Choroid plexus epithelial cell (primary cell): ENCODE results near the gene ANKRD10.
"Not testable (repeated sequence)": the region's sequence is repeated elsewhere in the genome, so short reads cannot be mapped to it uniquely, and the experiment has no call there.

ENCODE experiments used
- DNase-seq: peaks from one replicate; pipeline ENCODE4 v3.0.0-alpha.2; 2010; ENCODE audit warnings: low read depth
- H3K4me3 ChIP-seq: 2 replicates; pipeline ENCODE4 v1.5.1; 2011; ENCODE audit warnings: low read depth, mild to moderate bottlenecking, control low read depth, low read length, moderate library complexity
- TF ChIP-seq, protein P1 (sequence below): conservative IDR thresholded peaks from 2 replicates; pipeline ENCODE4 v1.5.1; 2011; ENCODE audit warnings: low read depth, mild to moderate bottlenecking, control low read depth, inconsistent platforms, low read length, moderate library complexity

The ANKRD10 gene

DNA sequence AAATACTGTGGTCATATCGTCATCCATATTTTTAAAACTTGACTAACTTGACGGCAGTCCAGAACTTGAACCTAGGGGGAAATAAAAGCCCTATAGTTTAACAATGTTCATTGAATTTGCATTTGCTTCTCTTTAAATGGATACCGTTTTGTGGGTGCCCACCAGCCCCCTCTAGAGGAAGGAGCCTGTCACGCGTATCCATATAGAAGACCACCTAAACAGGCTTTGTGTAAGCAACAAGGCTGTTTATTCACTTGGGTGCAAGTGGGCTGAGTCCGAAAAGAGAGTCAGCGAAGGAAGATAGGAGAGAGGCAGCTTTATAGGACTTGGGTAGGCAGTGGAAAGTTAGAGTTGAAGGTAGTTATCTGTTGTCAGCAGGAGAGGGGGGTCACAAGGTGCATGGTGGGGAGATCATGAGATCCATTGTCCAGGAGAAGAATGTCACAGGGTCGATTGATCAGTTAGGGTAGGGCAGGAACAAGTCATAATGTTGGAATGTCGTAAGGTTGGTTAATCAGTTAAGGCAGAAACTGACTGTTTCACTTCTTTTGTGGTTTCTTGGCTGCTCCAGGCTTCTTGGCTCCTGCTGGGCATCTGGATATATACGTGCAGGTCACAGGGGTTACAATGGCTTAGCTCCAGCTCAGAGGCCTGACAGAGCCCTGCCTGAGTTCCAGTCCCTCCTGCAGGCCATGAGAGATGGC, 42.5 kb upstream of the ANKRD10 start:
- peak; percentile 37 for DNase-seq
- TF ChIP-seq, protein P1, sequence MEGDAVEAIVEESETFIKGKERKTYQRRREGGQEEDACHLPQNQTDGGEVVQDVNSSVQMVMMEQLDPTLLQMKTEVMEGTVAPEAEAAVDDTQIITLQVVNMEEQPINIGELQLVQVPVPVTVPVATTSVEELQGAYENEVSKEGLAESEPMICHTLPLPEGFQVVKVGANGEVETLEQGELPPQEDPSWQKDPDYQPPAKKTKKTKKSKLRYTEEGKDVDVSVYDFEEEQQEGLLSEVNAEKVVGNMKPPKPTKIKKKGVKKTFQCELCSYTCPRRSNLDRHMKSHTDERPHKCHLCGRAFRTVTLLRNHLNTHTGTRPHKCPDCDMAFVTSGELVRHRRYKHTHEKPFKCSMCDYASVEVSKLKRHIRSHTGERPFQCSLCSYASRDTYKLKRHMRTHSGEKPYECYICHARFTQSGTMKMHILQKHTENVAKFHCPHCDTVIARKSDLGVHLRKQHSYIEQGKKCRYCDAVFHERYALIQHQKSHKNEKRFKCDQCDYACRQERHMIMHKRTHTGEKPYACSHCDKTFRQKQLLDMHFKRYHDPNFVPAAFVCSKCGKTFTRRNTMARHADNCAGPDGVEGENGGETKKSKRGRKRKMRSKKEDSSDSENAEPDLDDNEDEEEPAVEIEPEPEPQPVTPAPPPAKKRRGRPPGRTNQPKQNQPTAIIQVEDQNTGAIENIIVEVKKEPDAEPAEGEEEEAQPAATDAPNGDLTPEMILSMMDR: peak; percentile 37
- no peak overlapping the region for H3K4me3 ChIP-seq

DNA sequence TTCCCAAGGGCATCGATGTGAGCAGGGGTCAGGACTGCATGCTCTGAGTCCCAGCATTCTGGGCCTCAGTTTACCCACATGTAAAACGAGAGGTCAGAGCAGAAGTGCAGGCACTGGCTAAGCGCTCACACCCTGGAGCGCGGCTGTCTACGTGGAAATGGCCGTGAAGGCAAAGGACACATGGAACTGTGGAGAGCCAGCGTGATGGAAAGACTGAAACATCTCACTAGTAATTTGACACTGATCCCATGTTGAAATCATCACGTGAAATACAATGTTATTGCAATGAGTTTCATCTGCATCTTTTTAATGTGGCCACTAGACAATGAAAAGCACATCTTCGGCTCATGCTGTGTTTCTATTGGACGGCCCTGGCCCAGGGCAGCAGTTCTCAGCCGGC, 41.3 kb upstream of the ANKRD10 start:
- H3K4me3 ChIP-seq: not testable (repeated sequence)
- peak; percentile 47 for DNase-seq

DNA sequence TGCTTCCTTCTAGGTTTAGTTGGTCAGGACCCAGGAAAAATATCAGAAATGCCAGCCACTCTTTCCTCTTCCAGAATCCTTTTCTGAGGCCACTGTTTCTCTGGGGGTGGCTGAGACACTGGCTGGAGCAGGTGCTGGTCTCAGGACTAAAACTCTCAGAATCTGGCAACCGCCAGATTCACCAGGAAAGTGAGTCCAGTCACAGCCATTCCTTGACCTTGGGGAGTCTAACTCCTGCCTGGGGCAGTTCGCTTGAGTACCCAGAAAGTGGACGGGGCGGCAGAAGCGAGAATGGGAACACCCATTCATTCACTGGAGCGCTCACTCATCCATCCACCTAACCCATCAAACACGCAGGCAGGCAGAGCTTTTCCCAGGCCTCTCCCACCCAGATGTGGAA, 40.7 kb upstream of the ANKRD10 start:
- not testable (repeated sequence) for DNase-seq

DNA sequence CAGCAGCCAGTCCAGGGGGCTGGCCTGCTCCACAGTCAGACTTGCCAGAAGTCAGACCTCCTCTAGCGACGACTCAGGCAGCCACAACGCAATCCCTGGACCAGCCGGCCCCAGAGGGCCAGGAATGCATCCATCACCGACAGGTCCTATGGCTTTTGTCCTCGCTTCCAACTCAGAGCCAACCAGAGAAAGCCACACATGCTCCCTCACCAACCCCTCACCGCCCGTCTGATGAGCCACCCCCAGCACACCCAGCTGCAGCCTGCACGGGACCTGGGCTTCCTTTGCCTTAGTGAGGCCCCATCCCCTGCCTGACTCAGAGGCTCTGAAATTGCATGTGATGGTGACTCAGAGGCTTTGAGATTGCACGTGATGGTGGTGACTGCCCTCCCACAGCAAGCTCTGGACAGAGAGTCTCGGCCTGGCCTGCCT, 40.2 kb upstream of the ANKRD10 start:
- DNase-seq: peak; percentile 97
- H3K4me3 ChIP-seq: not testable (repeated sequence)

More for the DNA sequence above, 40.7 kb upstream of the ANKRD10 start:
- H3K4me3 ChIP-seq: not testable (repeated sequence)

DNA sequence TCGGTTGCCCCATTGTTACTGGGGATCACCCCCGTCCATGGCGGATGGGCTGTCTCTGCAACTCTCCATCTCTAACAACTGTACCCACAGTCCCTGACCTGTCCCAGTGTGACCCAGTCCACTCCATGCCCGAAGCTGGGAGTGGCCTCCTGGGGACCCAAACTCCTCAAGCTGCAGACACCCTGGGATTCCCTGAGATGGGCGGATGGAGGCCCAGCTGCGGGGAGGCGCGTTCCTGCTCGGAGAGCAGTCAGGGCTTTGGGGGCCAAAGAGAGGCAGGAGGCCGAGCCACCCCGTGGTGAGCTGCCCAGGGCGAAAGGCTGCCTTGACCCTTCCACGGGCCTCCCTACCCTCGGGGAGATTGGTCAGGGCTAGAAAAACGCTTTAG, 39.7 kb upstream of the ANKRD10 start:
- not testable (repeated sequence) for H3K4me3 ChIP-seq, DNase-seq

DNA sequence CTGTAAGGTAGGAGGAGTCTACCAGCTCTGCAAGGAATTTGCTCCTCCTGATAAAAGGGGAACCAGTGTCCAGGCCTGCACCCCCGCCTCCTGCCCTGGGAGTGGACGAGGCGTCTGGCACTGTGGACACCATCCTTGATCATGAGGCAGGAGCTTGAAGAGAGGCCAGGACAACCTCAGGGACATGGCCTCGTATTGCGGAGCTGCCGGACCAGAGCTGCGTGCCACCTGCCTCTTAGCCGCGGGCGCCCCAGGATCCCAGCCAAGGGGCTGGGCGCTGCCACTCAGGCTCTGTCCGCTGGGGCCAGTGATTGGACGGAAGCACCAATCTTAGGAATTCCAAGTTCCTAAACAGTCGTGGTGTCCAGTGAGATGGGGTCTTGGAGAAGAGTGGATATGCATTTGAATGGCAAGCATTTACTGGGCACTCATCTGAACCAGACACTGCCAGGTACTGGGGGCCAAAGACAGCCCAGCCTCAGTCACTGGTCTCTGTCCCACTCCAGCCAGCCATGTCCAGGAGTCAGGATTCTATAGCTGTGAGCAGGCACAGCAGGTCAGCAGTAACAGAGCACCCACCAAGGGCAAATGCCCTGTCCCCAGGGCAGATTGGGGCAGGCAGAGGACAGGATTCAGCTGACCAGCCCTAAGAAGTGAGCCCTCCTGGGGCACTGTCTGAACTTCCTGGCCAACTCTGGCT, 39.1 kb upstream of the ANKRD10 start:
- TF ChIP-seq, protein P1: no peak
- no peak for DNase-seq
- no peak overlapping the region for H3K4me3 ChIP-seq

DNA sequence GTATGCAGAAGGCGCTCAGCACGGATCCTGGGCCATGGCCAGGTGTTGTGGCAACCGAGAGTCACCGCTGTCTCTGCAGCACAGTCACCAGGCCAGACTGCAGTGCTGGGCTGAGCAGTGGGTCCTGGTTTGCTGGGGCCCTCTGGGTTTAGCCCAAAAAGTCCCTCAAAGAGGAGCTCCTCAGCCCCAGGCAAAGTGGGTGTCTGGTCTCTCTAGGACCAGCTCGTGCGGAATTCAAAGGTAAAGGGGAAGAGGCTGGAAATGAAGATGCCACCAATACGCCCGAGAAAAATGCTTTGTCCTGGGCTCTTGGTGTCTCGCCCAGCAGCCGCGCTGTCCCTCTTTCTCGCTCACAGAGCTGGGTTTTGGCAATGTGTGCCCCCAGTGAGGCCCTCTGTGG, 38.5 kb upstream of the ANKRD10 start:
- H3K4me3 ChIP-seq: no peak overlapping the region
- DNase-seq: no peak
- TF ChIP-seq, protein P1: no peak

DNA sequence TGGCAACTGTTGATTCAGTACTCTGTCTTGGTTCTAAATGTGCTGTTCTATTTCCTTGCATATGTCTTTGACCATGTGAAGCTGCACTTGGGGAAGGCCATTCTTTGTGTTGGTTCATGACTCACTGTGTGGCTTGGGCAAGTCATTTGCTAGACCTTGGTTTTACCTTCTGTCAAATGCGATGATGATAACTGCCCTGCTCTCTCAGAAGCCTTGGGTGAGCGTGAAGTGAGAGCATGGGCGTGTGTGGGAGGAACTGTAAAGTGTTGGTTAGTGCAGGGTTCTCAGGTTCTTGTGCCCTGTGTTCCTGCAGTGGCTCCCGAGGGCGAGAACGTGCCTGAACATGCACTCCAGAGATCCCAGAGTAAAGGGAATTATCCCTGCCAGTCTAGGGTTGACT, 37.3 kb upstream of the ANKRD10 start:
- DNase-seq, H3K4me3 ChIP-seq: not testable (repeated sequence)

DNA sequence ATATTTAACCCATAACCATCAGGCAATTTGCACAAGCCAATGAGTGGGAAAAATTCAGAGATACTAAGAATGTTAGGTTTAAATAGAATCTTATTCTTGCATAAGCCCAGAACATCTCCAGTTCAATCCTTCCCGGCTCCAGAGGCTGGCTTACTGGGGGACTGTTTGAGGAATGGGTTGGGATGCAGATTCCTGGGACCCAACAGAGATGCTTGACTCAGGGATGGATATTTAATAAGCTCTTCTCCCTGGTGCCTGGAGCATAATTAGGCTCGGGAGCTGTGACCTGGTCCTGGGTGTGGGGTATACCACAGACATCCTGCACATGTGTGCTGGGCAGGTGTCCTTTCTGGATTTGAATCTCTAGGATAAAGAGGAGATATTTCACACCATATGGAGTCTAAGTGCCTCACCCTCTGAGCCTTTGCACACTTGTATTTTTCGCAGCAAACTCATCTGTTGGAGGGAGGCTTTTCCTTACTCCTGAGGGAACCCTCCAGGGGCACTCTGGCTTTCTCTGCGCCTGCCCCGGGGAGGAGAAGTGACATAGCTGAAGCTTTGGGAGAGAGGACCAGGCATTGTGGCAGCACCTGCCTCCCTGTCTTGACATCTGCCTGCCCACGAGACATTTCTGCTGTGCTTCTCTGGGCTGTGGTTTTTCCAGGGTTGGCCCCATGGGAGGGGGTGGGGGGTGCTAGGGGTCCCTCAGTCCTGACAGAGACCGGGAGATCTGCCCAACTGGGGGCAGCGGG, 36.1 kb upstream of the ANKRD10 start:
- TF ChIP-seq, protein P1: no peak
- H3K4me3 ChIP-seq: no peak overlapping the region
- no peak for DNase-seq
